ENCODE results near the gene ZNF853. TPM values are rescaled to one million over a fixed set of nuclear protein-coding genes. Genes with fewer than 3 reads are reported as not detected.

Gene ZNF853
- polyA plus RNA-seq, 1 of the 3 experiments (the other 2 are of a cell fraction), result 15.9 TPM

DNA sequence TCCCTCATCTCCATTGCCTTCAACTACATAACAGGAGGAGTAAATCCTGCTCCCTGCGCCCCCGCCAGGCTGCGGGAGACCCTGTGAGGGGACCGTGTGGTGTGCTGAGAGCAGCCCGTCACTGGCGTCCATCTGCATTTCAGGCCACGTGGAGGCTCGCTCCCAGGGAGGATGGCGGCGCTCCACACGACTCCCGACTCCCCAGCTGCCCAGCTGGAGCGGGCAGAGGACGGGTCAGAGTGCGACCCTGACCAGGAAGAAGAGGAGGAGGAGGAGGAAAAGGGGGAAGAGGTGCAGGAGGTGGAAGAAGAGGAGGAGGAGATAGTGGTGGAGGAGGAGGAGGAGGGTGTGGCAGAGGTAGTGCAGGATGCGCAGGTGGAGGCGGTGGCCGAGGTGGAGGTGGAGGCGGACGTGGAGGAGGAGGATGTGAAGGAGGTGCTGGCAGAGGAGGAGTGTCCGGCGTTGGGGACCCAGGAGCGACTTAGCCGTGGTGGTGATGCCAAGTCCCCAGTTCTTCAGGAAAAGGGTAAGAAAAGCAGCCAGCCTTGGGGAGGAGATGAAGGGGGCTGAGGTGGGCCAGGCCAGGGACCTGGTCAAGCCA, 26.9 kb downstream of the ZNF853 start (continued):
- TF ChIP-seq FOSL2 (IDR thresholded peaks at IDR 0.05; ENCODE audit: borderline replicate concordance, low read depth) (no peak), RCOR1 (IDR thresholded peaks at IDR 0.05; ENCODE audit: low read length) (no peak)

- POLR2A ChIA-PET, result interaction anchor here (1.8 kb wide), 1 partner anchor 16 kb away, joined by 6 read pairs; no protein-coding TSS in a partner anchor
Observed at GRCh38 chr7:6642861-6643640, 27.6 kb downstream of the ZNF853 start.

More at GRCh38 chr7:6642861-6643640, 27.6 kb downstream of the ZNF853 start:
- Histone ChIP-seq H3K36me3 (replicated peaks in 1 of 2; ENCODE audit: control insufficient read depth in 1 of 2, insufficient read depth in 2 of 2, low read length in 1 of 2) (peaks cover 40 to 83% of the 10 kb centered on the region in 2 experiments), H3K4me1 (ENCODE audit: control insufficient read depth in 1 of 2, insufficient read depth in 2 of 2, low read depth in 1 of 2, low read length in 1 of 2) (peaks cover 5 to 11% of the 10 kb centered on the region in 2 experiments; a peak in 2 of 4 replicates), H3F3A (replicated peaks; ENCODE audit: insufficient read depth) (no peaks in the 10 kb centered on the region), H3K27ac (ENCODE audit: low read depth in 2 of 2, low read length in 1 of 2) (no peak overlapping the region), H2AFZ (ENCODE audit: low read depth) (no peak overlapping the region), H3K27me3 (ENCODE audit: insufficient read depth) (no peaks in the 10 kb centered on the region), H3K9me2 (no peaks in the 10 kb centered on the region), H3K4me3 (ENCODE audit: low read depth in 2 of 2, low read length in 1 of 2) (no peak overlapping the region), H3K4me2 (no peak overlapping the region), H4K20me1 (ENCODE audit: insufficient read depth) (peaks cover 32% of the 10 kb centered on the region; the same call in 1 of the 2 replicates), H3K9me3 (no peaks in the 10 kb centered on the region), H3K9ac (no peak overlapping the region), H3K79me2 (ENCODE audit: insufficient read depth) (peaks cover 48% of the 10 kb centered on the region)
- WGBS (ENCODE audit: low lambda C conversion rate), result 88% methylated on average over 17 of the region's 22 CpGs
- CTCF ChIA-PET, result interaction anchor here (0.6 to 1.1 kb wide), 2 partner anchors 78 to 307 kb away, joined by 3 read pairs; no protein-coding TSS in a partner anchor
- no peak for DNase-seq
- TF ChIP-seq SMC3 (IDR thresholded peaks at IDR 0.05; ENCODE audit: low read depth, low read length), result no peak
- TF ChIP-seq GATA2 (CRISPR knock-in tag; IDR thresholded peaks at IDR 0.05), result no peak
- no peak for TF ChIP-seq CTCF (IDR thresholded peaks at IDR 0.05)
- no peak for TF ChIP-seq EZH2phosphoT487 (IDR thresholded peaks at IDR 0.05; ENCODE audit: borderline replicate concordance, low read depth)
- no peak for TF ChIP-seq TAF1 (IDR thresholded peaks at IDR 0.05; ENCODE audit: borderline replicate concordance, low read depth, low read length)
- no peak for TF ChIP-seq GABPA (IDR thresholded peaks at IDR 0.05; ENCODE audit: low read depth)
- TF ChIP-seq RFX5 (IDR thresholded peaks at IDR 0.05; ENCODE audit: low read length), result no peak
- no peak for TF ChIP-seq YY1 (IDR thresholded peaks at IDR 0.05; ENCODE audit: low read depth)
- no peak for TF ChIP-seq EP300 (IDR thresholded peaks at IDR 0.05; ENCODE audit: borderline replicate concordance in 1 of 2, low read depth in 1 of 2, low read length in 1 of 2)
